GM18861 (cell line): ENCODE data around the gene CARF.

Source experiments
- ATAC-seq: cut with Tn5 transposase; IDR thresholded peaks from one replicate; pipeline ENCODE4 v1.9.1; 2021; ENCODE audit not compliant: unreplicated experiment

CARF gene

DNA sequence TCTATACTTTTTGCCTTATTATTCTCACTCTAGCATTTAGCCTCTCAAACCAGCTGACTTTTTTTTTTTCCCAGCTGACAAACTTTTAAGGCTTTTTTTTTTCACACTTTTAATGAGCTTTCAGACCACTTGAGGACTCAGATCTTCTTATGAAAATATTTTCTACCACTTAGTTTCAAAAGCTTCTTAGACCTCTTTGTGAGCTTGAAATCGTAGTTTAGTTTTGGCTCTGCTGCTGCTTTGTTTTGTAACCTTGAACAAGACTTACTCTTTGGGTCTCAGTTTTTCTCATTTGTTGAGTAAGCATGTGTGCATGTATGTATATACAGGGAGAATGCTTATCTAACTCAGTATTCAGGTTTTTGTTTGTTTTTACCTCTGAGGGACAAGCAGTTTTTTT lies 106.1 kb downstream of the CARF start:
- ATAC-seq: no peak

- ATAC-seq: no peak
These were observed 107.1 kb downstream of the CARF start for GRCh38 chr2:203019142-203019541.

GRCh38 chr2:203021991-203022390 lies 109.9 kb downstream of the CARF start:
- ATAC-seq: no peak

GRCh38 chr2:203022751-203023150 lies 110.7 kb downstream of the CARF start:
- ATAC-seq: no peak

DNA sequence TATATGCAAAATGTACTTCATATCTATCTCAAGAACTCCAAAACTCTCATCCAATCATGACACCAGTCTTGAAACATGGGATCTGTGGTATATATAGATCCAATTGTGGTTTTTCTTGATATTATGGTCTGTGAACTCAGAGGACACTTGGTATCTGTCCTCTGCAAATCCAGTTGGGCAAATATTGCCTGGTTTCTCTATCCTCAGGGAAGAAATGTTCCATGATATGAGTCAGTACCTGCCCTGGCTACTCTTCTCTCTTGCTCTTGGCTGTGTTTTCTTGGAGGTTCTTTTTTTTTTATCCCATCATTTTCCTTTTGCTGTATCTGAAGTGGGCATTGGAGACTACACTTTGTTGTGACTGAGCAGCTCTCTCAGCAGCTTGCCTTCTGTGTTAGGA lies 113.5 kb downstream of the CARF start:
- ATAC-seq: no peak

DNA sequence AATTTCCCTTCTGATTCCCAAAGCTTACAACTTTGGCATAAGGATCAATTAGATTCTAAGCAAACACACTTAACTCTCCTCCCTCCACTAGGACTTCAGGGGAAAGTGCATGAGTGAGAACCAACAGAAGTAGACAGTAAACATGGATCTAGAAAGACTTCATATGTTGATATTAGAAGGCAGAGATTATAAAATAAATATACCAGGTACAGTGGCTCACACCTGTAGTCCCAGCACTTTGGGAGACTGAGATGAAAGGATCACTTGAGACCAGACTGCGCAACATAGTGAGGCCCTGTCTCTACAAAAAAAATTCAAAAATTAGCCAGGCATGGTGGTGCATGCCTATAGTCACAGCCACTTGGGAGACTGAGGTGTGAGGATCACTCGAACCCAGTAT lies 118.5 kb downstream of the CARF start:
- no peak for ATAC-seq

- no peak for ATAC-seq
These were observed 118.9 kb downstream of the CARF start for GRCh38 chr2:203030991-203031390.

- no peak for ATAC-seq
These were observed 121.3 kb downstream of the CARF start for GRCh38 chr2:203033395-203033794.

DNA sequence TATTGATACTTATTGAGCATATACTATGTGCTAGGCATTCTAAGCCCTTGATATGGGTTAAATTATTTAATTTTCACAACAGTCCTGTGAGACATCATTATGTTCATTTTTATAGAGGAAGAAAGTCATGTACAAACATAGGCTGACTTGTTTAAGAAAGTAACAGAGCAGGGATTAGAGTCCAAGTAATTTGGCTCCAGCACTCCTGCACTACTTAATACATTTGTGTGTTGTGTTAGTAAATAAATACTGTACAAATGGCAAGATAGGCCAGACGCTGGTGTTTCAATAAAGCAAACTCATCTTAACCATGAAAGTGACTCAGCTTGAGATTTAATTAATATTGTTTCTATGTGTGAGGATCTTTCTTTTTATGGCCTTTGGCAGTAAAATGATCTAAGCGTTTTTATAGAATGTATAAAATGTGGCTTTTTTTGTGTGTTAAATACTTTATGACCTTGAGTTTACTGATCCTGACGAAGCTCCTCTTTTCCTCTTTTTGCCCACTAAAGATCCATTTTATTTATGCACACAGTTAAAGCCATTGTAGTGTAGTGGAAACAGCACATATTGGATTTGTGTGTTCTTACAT lies 123.9 kb downstream of the CARF start:
- ATAC-seq: no peak
